Diencephalon (tissue), 1 donor: Measurements from ENCODE around the gene SLC25A31. TPM values are rescaled to one million over a fixed set of nuclear protein-coding genes. Genes with fewer than 3 reads are reported as not detected.

Experiments used
- total RNA-seq: library from RNA; depleted of rRNA; stranded (reverse); fragments of >200 nt; gene quantifications from one replicate; pipeline ENCODE4 v1.2.3, GENCODE V29; 2014

SLC25A31 gene
- total RNA-seq = 0.23 TPM

DNA sequence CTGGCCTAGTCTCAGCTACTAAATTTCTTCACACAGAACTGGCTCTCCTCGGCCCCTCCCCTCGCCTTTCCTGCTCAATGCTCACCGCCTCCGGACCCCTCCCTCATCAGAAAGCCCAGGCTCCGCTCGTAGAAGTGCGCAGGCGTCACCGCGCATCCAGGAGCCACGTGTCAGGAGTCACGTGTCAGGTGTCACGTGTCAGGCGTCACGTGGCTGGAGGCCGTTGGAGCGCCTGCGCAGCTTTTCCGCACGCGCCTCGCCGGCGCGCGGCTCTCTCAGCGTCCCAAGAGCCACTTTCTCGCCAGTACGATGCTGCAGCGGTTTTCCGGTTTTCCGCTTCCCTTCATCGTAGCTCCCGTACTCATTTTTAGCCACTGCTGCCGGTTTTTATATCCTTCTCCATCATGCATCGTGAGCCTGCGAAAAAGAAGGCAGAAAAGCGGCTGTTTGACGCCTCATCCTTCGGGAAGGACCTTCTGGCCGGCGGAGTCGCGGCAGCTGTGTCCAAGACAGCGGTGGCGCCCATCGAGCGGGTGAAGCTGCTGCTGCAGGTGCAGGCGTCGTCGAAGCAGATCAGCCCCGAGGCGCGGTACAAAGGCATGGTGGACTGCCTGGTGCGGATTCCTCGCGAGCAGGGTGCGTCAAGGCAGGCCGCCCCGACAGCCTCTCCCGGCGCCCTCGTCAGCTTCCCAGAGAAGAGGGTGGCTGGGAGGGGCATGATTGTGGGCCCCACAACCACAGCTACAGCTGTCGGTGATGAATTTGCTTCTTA lies at the start of gene SLC25A31:
Gene SLC25A31, plus strand, starts transcription at position 259 of the 772 bp plus-strand sequence. Its CDS starts 146 bp downstream, at position 405.

DNA sequence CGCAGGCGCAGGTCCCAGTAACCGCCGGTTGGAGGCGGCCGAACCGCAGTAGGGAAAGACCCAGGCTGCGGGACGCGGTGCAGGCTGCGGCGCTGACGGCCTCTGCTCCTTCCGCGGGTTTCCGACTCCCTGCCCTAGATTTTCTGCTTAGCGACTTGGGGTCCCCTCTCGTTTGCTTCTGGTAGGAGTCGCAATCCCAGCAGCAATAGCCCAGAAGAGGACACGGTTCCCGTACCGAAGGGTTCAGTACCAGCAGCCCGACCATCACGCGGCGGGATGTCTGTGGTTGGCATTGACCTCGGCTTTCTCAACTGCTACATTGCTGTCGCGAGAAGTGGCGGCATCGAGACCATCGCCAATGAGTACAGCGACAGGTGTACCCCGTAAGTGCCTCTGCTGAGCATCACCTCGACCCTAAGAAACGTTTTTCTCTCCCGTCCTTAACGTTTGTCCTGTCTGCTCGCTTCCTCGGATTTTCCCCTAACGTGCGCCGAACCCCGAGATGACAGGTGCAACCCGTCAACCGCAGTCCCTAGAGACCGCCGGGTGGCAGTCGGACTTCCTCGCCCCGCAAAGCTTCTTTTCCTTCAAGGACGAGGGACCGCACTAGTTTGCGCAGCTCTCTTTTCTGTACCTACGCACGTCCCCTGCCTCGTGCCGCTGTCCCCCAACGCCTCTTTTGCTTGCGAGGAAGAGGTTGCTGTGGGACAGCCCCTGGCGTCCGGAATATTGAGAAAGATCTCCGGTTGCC lies 52.2 kb downstream of the SLC25A31 start, which contains the start of gene HSPA4L:
Gene HSPA4L, plus strand, starts transcription at position 48 of the 751 bp plus-strand sequence. Its CDS starts 229 bp downstream, at position 277.

Other genes starting within 250 kb of the SLC25A31 start
- 34.1 TPM for gene INTU, start 97.4 kb upstream of the SLC25A31 start, total RNA-seq
- 21.0 TPM for gene HSPA4L, start 51.9 kb downstream of the SLC25A31 start, total RNA-seq
- 11.8 TPM for gene PLK4, start 150.5 kb downstream of the SLC25A31 start, total RNA-seq
- 43.4 TPM for gene MFSD8, start 234.8 kb downstream of the SLC25A31 start, total RNA-seq
- 18.7 TPM for gene ABHD18, start 235.0 kb downstream of the SLC25A31 start, total RNA-seq